Upper lobe of left lung (tissue), 4 donors: Measurements from ENCODE around the gene TMPRSS9.

ENCODE experiments used
- POLR2A ChIP-seq, 4 donors: fragments of 450-650 bp; IDR thresholded peaks; one replicate each; pipeline ENCODE4 v1.5.1; 2016 to 2017; ENCODE audit warnings: antibody characterized with exemption in 4 of 4, mild to moderate bottlenecking in 2 of 4
- POLR2AphosphoS5 ChIP-seq, 2 donors: sonication (generic); formaldehyde crosslinking; IDR thresholded peaks; one replicate each; pipeline ENCODE4 v1.5.1; 2017; ENCODE audit warnings: antibody characterized with exemption in 2 of 2
- TF ChIP-seq, protein P1 (sequence below), 6 experiments: fragments of 450-650 bp in 4 of 6; fragments of 200-600 bp in 2 of 6; sonication (generic) in 2 of 6; IDR thresholded peaks; one replicate each; pipeline ENCODE4 v1.5.1; 2016 to 2019; ENCODE audit warnings: antibody characterized with exemption in 6 of 6

DNA sequence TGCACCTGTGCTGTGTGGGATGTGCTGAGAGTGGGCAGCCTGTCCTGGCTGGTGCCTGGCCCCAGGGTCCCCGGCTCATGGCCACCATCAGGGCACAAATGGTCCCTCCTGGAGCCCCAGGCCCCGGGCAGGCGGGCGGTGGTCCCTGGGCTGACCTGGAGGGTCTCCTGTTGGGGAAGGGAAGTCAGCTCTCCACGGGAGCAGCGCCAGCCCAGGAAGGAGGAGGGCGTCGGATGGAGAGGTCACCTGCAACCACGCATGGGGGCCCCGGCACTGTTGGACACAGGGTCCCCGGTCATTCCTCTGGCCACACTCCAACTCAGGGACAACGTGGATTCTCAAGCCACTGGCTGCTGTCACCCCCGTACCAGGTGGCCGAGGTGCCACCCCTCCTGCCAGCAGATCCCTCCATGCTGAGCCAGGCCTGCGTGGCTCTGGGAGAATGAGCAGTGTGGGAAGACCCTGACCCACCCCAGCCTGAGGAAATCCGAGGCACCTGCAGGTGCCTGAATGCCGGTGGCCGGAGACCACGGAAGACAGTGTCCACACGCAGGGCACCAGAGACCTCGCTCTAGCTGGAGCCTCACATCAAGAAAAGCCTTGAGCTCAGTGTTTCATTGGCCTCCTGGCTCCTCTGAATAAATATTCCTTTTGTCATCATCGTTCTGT is 83.2 kb downstream of the TMPRSS9 start:
- TF ChIP-seq, protein P1, sequence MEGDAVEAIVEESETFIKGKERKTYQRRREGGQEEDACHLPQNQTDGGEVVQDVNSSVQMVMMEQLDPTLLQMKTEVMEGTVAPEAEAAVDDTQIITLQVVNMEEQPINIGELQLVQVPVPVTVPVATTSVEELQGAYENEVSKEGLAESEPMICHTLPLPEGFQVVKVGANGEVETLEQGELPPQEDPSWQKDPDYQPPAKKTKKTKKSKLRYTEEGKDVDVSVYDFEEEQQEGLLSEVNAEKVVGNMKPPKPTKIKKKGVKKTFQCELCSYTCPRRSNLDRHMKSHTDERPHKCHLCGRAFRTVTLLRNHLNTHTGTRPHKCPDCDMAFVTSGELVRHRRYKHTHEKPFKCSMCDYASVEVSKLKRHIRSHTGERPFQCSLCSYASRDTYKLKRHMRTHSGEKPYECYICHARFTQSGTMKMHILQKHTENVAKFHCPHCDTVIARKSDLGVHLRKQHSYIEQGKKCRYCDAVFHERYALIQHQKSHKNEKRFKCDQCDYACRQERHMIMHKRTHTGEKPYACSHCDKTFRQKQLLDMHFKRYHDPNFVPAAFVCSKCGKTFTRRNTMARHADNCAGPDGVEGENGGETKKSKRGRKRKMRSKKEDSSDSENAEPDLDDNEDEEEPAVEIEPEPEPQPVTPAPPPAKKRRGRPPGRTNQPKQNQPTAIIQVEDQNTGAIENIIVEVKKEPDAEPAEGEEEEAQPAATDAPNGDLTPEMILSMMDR (IDR thresholded peaks at IDR 0.05): no peak
- no peak for TF ChIP-seq POLR2AphosphoS5 (IDR thresholded peaks at IDR 0.05)
- TF ChIP-seq POLR2A (IDR thresholded peaks at IDR 0.05): no peak
